ENCODE results near the gene ANKEF1.

GRCh38 chr20:10033905-10034650 is 709 bp upstream of the ANKEF1 start:
- TF ChIP-seq TAF1 (IDR thresholded peaks at IDR 0.05; ENCODE audit: borderline replicate concordance, insufficient read depth, low read length) = no peak
- TF ChIP-seq POLR2AphosphoS5 (IDR thresholded peaks at IDR 0.05; ENCODE audit: low read depth, low read length) = no peak
- no peak for TF ChIP-seq SIN3A (IDR thresholded peaks at IDR 0.05; ENCODE audit: borderline replicate concordance, insufficient read depth, low read length)

All from PFSK-1 (cell line).